DMS53 (cell line): ENCODE results near the gene SPEF1.

Experiments
- DNase-seq: peaks from one replicate; lab custom pipeline; 2025; lab: John Stamatoyannopoulos, UW

Gene SPEF1

DNA sequence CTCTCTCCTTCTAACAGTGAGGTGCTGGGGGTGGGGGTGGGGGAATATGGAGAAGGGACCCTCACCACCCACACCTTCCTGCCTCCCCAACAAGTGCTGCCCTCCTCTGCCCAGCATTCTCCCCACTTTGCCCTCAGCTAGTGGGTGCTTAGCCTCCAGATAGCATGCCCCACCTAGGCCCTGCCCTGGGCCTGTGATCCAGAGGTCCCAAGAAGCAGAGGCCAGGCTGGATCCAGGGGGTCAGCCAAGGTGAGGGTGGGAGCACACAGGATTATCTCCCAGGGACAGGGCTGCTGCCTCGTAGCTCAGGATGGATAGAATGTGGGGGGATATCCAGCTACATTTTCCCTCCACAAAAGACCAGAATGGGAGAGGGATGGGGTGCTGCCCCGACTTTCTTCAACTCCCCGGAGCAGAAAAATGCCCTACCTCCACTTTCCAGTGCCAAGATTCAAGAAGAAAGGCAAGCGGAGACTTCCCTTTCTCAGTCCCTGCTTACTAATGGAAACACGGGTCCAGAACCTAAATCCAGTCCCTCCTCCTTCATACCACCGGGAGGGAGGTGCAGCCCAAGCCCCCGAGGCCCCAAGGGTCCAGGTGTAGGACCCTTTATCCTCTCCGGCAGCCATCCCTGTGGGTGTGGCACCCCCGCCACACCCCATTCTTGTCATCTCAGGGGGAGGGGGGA lies 14.7 kb downstream of the SPEF1 start:
- no peak for DNase-seq

DNA sequence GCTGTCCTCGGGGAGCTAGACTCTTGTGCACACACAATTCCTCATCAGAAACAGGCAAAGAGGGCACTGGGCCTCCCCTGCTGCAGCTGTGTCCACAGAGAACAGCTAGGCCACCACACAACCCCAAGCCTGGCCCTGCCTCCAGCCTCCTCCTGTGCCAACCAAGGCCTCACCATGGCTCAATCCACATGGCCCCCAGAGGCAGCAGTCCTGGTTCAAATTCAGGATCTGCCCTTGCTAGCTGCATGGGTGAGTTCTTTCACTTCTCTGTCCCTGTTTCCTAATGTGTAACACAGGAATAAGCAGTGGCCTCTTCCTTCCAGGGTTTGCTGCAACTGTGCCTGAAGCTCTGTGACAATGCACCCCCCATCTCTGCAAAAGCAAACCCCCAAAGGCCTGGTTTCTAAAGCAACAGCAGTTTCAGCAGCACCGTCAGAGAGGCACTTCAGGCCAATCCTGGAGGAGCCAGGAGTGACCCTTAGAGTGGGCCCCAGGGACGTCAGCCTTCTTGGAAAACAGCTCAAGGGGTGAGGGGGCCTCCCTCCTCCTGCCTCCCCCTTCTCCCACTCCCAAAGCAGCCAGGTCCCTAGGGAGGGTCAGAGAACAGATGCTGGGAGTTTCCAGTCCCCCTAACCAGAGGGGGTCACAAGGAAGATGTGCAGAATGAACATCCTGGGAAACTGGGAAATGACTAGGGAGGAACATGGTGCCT lies 15.9 kb downstream of the SPEF1 start:
- peak; percentile 34 for DNase-seq

DNA sequence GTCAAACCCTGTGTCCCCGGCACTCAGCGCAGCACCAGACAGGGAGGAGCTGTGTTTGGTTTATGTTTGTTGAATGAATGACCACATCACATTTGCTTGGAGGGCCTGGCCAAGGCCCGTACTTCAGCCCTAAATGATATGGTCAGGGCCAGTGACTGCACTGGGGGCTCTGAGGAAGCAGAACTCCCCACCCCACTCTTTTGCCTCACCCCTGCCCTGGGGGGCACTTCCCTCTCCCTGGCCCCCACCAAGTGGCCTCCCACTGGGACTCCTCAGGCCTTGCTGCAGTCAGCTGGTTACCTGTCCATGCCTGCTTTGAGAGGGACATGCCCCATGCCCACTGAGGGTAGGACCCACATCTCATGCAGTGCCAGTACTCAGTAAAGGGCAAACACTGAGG lies 16.6 kb downstream of the SPEF1 start:
- DNase-seq: no peak

DNA sequence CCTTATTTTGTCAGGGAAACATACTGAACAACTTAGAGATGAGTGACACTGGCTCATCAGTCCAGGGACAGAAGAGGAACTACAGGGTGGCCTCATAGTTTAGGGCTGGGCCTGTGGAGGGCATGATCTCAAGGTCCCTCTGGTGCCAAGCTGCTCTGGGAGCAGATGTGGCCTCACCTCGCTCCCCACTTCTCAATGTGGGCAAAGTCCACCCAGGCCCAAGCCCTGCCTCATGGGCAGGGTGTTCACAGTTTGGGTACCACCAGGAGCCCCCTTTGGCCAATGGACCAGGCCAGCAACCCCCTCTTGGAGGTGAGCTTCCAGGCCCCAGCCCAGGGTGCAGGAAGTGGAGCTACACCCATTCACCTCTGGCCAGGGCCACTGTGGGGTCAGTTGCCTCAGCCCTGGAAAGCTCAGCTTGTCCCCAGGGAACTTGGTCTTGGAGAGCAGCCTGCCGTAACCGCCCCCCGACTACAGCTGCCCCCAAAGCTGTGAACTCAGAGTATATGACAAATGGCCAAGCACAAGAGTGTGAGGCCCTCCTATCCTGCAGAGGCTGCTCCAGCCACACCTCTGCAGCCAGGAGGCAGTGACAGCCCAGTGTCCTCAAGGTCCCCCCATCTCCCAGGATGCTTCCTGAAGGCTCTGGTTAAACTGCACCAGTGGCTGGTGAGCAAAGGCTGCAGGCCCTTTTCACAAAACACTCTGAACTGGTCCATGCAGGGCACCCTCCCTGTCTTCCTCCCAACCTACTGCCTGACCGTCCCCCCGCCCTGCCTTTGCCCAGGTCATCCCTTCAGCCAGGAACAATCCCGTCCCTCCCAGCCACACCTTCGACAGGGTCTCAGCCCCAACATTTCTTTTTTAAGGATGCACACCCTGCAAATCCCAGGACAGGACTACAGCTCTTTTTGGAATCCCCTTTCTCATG lies 17.3 kb downstream of the SPEF1 start:
- DNase-seq: no peak

DNA sequence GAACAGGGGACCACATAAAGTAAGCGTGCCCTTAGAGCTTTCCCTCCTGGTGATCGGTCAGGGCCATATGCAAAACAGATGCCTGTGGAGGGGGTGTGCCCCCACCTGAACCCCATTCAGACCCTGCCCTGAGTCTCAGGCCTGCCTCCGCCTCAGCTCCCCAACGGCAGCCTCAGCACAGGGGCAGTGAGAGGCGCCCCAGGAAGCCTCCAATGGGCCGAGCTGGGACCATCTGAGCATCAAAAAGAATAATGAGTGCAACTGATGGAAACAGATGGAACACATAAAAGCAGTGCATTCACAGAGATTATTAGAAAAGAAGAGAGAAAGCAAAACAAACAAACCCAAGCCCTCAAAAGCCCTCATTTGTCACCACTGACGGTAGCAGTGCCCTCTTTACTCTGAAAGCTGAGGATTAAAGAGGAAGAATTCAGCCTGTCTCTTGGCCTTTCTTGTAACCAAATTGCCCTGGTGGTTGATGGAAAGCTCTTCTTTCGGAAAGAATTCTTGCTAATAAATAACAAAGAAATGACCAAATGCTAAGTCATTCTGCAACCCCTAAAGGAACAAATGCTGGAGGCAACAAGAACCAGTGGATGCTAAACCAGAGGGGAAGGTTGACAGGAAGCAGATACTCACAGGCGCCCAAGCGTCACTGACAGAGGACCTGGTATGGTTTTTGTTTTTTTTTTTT lies 20.4 kb downstream of the SPEF1 start:
- DNase-seq: no peak

DNA sequence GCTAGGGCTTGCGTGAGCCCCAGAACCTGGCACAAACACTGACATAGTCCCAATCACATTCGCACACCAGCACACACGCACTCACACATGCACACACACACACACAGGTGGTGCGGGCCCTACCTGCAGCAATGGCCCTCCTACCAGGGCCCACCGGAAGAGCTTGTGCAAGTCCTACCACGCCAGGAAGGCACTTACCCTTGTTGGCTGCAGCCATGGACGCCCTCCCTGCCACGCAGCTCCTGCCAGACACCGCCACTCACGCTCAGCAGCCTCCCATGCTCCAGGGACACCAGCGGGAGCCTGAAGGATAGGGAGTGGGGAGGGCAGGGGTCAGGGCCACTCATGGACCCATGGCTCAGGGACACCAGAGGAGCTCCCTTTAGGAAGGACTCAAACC lies 21.4 kb downstream of the SPEF1 start:
- DNase-seq: no peak

DNA sequence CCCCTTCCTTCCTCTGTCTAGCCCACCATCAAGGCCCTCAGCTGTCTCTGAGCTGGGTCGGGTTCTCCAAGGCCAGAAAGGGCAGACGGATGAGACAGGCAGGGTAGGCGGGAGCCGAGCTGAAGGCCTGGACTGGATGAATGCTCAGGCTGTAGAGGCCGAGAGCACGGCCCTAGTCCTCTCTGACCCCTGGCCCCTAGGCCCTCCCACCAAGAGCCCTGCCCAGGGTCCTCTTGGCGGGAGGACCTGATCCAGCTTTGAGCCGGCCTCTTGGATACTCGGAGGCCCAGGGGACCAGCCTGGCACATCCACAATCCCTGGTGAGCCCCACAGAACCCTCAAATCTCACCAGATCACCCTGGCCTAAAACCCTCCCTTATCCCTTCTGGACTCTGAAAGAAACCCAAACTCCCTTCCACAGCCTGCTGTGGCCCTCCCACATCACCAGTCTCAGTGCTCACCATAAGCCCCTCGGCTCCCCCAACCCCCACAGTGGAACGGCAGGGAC lies 21.9 kb downstream of the SPEF1 start:
- no peak for DNase-seq

DNA sequence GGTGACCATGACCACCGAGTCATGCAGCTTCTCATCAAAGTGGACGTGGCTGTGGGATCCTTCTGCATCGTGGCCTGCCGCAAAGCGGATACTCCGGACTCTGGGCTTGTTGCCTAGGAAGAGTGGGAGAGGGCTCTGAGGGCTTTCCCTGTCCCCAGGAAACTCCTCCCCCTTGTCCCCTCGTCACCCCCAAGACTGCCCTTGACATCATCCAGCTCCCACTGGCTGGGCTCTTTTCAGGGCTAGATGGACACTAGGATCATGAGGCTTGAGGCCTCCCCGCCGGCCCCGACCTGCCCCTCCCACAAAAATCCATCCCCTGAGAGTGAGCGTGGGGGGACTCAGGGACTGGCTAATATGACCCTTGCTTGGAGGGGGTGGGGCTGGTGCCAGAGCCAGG lies 22.7 kb downstream of the SPEF1 start:
- DNase-seq: no peak

DNA sequence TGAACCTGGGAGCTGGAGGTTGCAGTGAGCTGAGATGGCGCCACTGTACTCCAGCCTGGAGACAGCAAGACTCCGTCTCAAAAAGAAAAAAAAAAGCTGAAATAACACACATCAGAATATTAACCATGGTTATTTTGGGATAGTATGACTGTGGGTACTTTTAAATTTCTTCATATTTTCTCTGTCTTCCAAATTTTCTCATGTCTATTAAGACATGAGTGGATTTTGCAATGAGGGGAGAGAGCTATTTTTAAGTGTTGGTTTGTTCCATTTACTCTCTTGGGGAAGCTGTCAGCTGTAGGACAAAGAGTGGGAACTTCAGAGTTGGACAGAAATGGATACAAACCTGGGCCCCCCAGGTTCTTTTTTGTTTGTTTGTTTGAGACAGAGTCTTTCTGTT lies 24.0 kb downstream of the SPEF1 start:
- DNase-seq: no peak

DNA sequence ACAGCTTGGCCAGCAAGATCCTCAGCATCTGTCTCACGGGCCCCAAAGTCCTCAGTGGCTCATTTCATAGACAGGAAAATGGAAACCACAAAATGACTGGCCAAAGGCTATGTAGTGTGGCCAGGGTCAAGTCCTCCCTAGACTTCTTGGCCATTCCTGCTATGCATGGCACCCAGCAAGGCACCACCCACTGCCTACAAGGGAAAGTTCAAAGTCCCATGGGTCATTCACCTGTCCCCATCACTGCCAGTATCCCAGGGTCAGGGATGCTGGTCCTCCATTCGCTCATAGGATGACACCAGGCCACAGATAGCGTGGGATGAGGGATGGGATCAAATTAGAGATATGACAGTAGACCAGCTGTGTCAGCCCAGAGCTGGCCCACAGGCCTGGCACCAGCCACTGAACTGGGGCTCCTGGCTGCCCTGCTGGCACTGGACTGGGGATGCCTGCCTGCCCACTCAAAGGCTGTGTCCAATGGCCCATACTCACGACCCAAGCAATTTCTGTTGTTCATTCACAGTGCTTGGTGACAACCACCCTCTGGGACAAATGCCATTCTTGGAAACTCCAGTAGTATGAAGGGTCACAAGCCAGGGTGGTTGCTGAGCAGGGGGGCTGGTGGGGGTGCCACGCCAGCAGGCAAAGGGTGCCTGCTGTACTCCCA lies 25.3 kb downstream of the SPEF1 start:
- DNase-seq: no peak

DNA sequence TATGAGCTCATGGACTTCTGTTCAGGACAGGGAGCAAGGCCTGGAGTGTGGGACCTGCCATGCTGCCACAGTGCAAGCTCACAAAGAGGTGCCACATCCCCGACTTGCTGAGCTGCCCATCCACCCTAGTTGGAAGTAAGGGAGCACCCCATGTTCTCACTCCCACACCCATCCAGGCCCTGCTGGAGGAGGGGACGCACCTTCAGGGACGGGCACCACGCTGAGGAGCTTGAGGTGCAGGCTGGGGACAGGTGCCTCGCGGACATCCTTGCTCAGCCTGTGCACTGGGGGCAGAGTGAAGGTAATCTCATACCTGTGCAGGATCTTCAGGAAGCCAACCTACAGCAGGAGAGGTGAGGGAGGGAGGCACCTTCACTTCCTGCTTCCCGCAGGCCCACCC lies 26.0 kb downstream of the SPEF1 start:
- no peak for DNase-seq

DNA sequence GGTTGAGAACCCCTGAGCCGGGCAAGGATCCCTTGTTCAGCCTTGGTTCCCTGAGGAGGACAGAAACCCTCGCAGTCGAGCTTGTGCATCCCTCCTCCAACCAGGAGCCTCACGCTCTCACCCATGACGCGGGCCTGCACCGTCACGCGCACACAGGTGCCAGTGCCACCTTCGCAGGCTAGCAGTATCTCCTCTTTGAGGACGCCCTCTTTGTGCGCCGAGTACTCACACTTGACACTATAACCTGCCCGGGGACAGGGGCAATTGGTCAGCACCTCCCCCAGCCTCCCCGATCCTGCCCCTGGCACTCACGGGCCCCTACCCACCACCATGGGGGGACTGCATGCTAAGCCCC lies 27.0 kb downstream of the SPEF1 start:
- DNase-seq: no peak

DNA sequence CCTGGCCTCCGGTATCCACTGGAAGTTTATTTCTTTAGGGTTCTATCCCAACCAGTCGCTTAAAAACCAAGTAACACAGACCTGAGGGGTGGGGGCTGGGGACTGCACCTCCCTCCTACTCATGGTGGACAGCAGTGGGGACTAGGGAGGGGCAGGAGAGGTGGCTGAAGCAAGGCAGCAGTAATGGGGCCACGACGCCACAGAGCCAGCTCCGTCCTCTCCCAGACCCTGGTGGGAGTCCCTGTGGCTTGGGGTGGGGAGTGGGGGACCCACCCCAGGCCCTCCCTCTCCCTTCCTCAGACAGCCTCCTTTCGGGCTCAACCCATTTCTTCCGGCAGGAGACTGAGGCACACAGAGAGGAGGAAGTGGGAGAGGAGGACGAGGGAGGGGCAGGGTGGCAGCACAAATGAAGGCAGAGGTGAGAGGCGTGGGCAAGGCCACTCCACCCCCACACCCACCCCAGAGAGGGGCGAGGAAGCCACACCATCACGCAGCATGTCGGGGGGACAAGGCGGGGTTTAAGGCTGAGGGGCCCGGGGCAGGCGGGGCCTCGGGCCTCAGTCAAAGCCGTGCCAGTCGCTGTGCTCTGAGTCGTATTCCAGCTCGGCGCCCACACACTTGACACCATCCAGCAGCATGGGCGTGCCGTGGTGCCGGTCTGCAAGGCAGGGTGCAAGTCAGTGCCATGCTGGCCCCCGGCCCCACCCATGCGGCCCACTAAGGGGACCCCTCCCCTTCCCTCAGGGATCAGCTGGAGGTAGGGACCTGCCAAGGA lies 27.6 kb downstream of the SPEF1 start:
- no peak for DNase-seq

DNA sequence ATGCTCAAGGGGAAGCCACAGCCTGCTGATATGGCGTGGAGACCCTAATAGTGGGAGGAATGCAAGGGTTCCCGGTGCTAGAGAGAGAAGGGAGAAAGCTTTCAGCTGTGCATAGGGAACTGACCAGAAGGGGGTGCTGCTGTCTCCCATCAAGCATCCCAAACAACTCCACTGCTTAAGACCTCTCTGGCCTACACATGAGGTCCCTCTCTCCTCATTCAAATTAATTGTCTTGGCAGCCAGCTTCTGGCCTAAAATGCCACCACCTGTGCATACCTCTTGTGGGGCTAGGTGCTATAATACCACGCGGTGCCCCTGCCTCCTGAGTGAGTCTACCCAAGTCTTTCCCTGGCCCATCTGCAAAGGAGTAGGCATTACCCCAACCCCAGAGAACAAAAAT lies 28.1 kb downstream of the SPEF1 start:
- peak; percentile 78 for DNase-seq

DNA sequence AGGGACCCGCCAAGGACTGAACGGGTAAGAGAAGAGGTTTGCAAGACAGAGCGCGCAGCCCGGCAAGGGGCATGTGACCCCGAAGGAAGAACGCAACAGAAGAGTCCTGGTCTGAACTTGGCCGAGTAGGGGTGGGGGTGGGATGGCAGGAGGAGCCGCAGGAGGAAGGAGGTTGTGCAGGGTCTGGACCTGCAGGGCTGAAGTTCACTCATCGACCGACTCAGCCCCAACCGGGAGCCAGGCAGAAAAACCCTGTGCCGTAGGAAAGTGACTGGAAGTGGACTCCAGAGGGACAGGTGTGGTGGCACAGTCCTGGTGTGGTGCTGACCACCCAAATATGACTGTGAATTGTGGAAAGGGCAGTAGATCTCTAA lies 28.9 kb downstream of the SPEF1 start:
- peak; percentile 68 for DNase-seq

DNA sequence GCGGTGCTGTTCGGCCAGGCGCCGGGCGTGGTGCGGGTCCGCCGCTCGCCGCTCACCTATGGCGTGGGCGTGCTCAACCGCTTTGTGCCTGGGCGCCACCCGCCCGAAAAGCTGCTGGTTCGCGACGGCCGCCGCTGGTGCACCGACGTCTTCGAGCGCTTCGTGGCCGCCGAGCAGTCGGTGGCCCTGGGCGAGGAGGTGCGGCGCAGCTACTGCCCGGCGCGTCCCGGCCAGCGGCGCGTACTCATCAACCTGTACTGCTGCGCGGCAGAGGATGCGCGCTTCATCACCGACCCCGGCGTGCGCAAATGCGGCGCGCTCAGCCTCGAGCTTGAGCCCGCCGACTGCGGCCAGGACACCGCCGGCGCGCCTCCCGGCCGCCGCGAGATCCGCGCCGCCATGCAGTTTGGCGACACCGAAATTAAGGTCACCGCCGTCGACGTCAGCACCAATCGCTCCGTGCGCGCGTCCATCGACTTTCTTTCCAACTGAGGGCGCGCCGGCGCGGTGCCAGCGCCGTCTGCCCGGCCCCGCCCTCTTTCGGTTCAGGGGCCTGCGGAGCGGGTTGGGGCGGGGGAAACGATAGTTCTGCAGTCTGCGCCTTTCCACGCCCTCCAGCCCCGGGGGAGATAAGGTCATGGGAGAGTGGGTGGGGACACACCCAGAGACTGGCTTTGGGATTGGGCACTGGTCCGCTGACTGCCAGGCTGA lies 29.4 kb downstream of the SPEF1 start:
- DNase-seq: peak; percentile 80

DNA sequence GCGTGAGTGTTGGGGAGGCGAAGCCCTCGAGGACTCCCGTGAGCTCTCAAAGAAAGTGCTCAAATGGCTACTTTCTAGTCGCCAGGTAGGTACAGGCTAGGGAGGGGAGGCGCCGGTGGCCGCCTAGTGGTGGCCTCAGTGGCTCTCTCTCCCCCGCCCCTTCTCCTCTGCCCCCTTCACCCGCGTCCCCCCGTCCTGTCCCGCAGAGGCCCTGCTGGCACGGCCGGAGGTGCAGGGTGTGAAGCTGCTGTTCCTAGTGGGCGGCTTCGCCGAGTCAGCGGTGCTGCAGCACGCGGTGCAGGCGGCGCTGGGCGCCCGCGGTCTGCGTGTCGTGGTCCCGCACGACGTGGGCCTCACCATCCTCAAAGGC lies 30.0 kb downstream of the SPEF1 start:
- peak; percentile 58 for DNase-seq

DNA sequence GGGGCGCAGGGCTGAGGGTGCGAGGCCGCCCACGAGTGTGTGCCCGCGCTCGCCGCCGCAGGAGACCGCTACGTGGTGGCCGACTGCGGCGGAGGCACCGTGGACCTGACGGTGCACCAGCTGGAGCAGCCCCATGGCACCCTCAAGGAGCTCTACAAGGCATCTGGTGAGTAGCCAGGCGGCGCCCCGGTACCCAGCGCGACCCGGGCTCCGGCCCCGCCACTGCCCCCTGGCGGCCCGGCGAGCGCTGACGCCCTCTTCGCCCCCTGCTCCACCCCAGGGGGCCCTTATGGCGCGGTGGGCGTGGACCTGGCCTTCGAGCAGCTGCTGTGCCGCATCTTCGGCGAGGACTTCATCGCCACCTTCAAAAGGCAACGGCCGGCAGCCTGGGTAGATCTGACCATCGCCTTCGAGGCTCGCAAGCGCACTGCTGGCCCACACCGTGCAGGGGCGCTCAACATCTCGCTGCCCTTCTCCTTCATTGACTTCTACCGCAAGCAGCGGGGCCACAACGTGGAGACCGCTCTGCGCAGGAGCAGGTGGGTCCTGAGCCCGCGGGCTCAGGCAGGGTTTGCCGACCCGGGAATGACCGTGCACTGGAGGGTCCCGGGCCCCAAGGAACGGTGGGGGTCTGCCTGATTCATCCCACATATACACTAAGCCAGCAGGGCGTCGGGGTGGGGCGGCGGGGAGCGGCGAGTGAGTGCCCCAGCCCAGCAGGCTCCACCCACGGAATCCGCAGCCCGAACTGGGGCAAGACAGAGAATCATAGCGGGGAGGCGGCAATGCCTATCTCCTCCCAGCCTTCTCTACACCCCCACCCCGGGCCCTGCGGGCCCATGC lies 31.3 kb downstream of the SPEF1 start:
- DNase-seq: peak; percentile 89

DNA sequence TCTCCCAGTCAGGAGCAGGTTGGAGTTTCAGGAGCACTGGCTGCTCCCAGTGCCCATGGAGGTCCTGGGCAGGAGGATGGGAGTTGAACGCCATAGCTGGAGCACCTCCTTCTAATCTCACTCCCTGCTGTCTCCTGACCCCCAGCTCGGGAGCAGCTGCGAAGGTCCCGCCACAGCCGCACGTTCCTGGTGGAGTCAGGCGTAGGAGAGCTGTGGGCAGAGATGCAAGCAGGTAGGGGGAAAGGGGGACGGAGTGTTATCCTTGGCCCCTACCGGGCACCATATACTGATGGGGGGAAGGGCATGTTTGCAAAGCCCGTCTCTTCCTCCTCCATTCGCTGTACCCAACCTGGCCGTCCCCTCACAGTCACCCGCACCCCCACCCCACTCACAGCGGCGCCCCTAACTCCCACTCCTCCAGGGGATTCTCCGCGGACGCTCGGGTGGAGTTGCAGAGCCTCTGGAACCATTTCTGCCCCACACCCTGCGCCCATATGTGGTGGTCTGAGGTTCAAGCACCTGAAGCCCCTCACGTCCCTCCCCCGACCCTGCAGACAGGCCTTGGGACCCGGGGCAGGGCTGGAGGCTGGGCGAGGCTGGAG lies 32.1 kb downstream of the SPEF1 start:
- no peak for DNase-seq
